HT1080 (cell line): Measurements from ENCODE around the gene MTREX. TPM values are rescaled to one million over a fixed set of nuclear protein-coding genes. Genes with fewer than 3 reads are reported as not detected.

Experiments used
- DNase-seq: peaks from one replicate; pipeline ENCODE4 v3.0.0-alpha.2; 2015; ENCODE audit warnings: low read depth
- total RNA-seq: library from RNA; depleted of rRNA; stranded (reverse); fragments of >200 nt; shearing (Covaris generic); gene quantifications from 2 replicates; pipeline ENCODE4 v1.2.3, GENCODE V29; 2014

The MTREX gene
- total RNA-seq, 1 experiment from 2014 or later = 72.9 TPM

- peak; percentile 25 for DNase-seq
These were observed 17.1 kb downstream of the MTREX start for GRCh38 chr5:55324815-55325418.

GRCh38 chr5:55325621-55326020 lies 17.8 kb downstream of the MTREX start:
- DNase-seq = no peak

GRCh38 chr5:55327281-55327680 lies 19.5 kb downstream of the MTREX start:
- DNase-seq = no peak

- no peak for DNase-seq
These were observed 23.5 kb downstream of the MTREX start for GRCh38 chr5:55331321-55331720.

GRCh38 chr5:55333017-55333416 lies 25.2 kb downstream of the MTREX start:
- no peak for DNase-seq

- DNase-seq = no peak
These were observed 26.0 kb downstream of the MTREX start for GRCh38 chr5:55333811-55334210.

- no peak for DNase-seq
These were observed 30.4 kb downstream of the MTREX start for GRCh38 chr5:55338092-55338613.

GRCh38 chr5:55338810-55339243 lies 31.0 kb downstream of the MTREX start:
- DNase-seq = no peak

- no peak for DNase-seq
These were observed 35.3 kb downstream of the MTREX start for GRCh38 chr5:55343107-55343506.

GRCh38 chr5:55343609-55344008 lies 35.8 kb downstream of the MTREX start:
- DNase-seq = no peak

- peak; percentile 41 for DNase-seq
These were observed 36.7 kb downstream of the MTREX start for GRCh38 chr5:55344392-55344992.

- DNase-seq = no peak
These were observed 37.5 kb downstream of the MTREX start for GRCh38 chr5:55345327-55345726.

- peak; percentile 52 for DNase-seq
These were observed 40.0 kb downstream of the MTREX start for GRCh38 chr5:55347786-55348185.

GRCh38 chr5:55350754-55351153 lies 43.0 kb downstream of the MTREX start:
- no peak for DNase-seq

GRCh38 chr5:55356896-55357295 lies 49.1 kb downstream of the MTREX start:
- DNase-seq = no peak

GRCh38 chr5:55360190-55360589 lies 52.4 kb downstream of the MTREX start:
- peak; percentile 31 for DNase-seq

GRCh38 chr5:55363856-55364255 lies 56.1 kb downstream of the MTREX start:
- no peak for DNase-seq

- DNase-seq = no peak
These were observed 56.8 kb downstream of the MTREX start for GRCh38 chr5:55364537-55365055.

- no peak for DNase-seq
These were observed 62.6 kb downstream of the MTREX start for GRCh38 chr5:55370291-55370925.

GRCh38 chr5:55371145-55371544 lies 63.4 kb downstream of the MTREX start:
- DNase-seq = no peak

- no peak for DNase-seq
These were observed 64.5 kb downstream of the MTREX start for GRCh38 chr5:55372130-55372925.

- no peak for DNase-seq
These were observed 70.0 kb downstream of the MTREX start for GRCh38 chr5:55377810-55378209.
